Lung (tissue), 12 donors: ENCODE data around the gene CAMK2D. TPM values are rescaled to one million over a fixed set of nuclear protein-coding genes. Genes with fewer than 3 reads are reported as not detected.

ENCODE experiments used
- ATAC-seq: fragments of 200-7000 bp; cut with Tn5 transposase; one replicate; pipeline ENCODE4 v1.9.1; 2020; ENCODE audit warnings: moderate number of reproducible peaks; ENCODE audit not compliant: insufficient read depth, low FRiP score
- DNase-seq, 3 donors: peaks; one replicate each; pipeline ENCODE4 v3.0.0-alpha.2; 2013 to 2017
- H3K27ac ChIP-seq, 2 donors: one replicate each; pipeline ENCODE4 v1.5.1; 2013; ENCODE audit warnings: mild to moderate bottlenecking in 2 of 2, moderate library complexity in 2 of 2, control low read depth in 1 of 2, inconsistent platforms in 1 of 2, low read depth in 1 of 2, low read length in 1 of 2
- H3K27me3 ChIP-seq, 3 donors: one replicate each; pipeline ENCODE4 v1.5.1; 2013; ENCODE audit warnings: low read length in 2 of 3; ENCODE audit not compliant: control insufficient read depth in 3 of 3, insufficient read depth in 3 of 3
- H3K36me3 ChIP-seq, 4 donors: one replicate each; pipeline ENCODE4 v1.5.1; 2013; ENCODE audit warnings: low read length in 4 of 4, mild to moderate bottlenecking in 1 of 4, moderate library complexity in 1 of 4; ENCODE audit not compliant: control insufficient read depth in 4 of 4, insufficient read depth in 4 of 4
- H3K4me1 ChIP-seq, 5 donors: one replicate each; pipeline ENCODE4 v1.5.1; 2013; ENCODE audit warnings: low read length in 5 of 5, mild to moderate bottlenecking in 2 of 5, moderate library complexity in 1 of 5; ENCODE audit not compliant: control insufficient read depth in 5 of 5, insufficient read depth in 5 of 5
- H3K4me3 ChIP-seq: one replicate; pipeline ENCODE4 v1.5.1; 2013; ENCODE audit warnings: mild to moderate bottlenecking, control low read depth, moderate library complexity
- H3K9ac ChIP-seq, 2 donors: one replicate each; pipeline ENCODE4 v1.5.1; 2013; ENCODE audit warnings: low read length in 2 of 2, control low read depth in 1 of 2; ENCODE audit not compliant: insufficient read depth in 1 of 2
- H3K9me3 ChIP-seq, 4 donors: one replicate each; pipeline ENCODE4 v1.5.1; 2013; ENCODE audit warnings: low read length in 3 of 4, mild to moderate bottlenecking in 1 of 4, moderate library complexity in 1 of 4; ENCODE audit not compliant: control insufficient read depth in 4 of 4, insufficient read depth in 3 of 4
- WGBS, 2 donors: extraction: QIAGEN DNeasy Blood & Tissue Kit; methylation state at CpG; one replicate each; pipeline ENCODE4 v1.1.7; 2013; 5-methylcytosine and 5-hydroxymethylcytosine counted together
- polyA plus RNA-seq, 2 donors: library from polyadenylated mRNA; stranded (reverse); fragments of 200-250 nt; gene quantifications; one replicate each; pipeline ENCODE4 v1.2.1, GENCODE V29; 2013
- total RNA-seq, 2 donors: library from RNA; depleted of rRNA in 1 of 2; stranded (reverse); fragments of >200 nt in 1 of 2; gene quantifications; one replicate each; pipeline ENCODE4 v1.2.1, GENCODE V29; 2014 to 2021
- TF ChIP-seq, protein P1 (sequence below): IDR thresholded peaks from 2 replicates; pipeline ENCODE4 v1.5.1; 2012; ENCODE audit warnings: mild to moderate bottlenecking; ENCODE audit errors: control extremely low read depth, extremely low read depth
- donor health status: control.
- donor health status: control.
- donor health status: Bipolar disorder and iron deficiency.
- donor health status: healthy.
- donor health status: DM: yes; HTN: yes; CAD: no.

Gene CAMK2D
- total and polyA plus RNA-seq, 4 donors, result 11.9 to 98.2 (median 36.6) TPM

DNA sequence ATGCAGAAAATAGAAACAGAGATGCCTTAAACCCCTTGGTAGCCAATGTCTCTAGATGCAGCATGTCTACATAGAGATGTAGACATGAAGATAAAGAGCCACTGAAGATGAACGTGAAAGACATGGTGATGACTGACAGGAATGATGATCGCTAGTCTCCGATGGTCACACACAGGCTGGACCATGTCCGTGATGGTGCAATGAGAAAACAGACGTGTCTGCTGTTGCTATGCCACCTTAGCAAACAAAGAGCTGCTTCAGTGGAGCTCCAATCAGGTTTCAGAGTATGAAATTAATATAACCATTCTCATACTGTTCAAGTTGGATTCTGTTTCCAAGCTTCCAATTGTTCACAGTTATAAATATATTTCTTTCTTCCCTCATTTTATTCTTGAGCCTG is 256.5 kb downstream of the CAMK2D start:
- 94 to 95% methylated on average over 5 of the region's 5 CpGs for WGBS, 2 donors

DNA sequence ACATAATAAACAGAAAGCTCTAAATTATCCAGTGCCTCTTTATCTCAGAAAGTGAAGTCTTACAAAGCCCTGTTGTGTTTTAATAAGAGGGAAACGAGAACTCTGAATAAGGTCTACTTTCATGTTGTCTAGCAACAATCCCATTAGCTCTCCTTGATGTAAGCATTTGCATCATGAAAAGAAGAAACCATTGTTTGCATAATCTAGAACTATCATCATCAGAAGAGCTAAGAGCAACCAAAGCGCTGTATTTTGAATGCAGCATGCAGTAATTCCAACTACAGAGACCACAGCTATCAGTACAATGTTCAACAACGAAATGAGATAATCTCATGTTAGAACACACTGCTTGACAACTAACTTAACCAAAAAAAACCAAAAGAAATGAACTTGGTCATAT is 257.1 kb downstream of the CAMK2D start:
- DNase-seq, result no peak
- Histone ChIP-seq H3K27me3 (no peaks in the 10 kb centered on the region), H3K27ac (no peak overlapping the region), H3K4me1 (peaks cover 0 to 5% (median 0%) of the 10 kb centered on the region in 5 donors), H3K9ac (no peak overlapping the region), H3K4me3 (no peak overlapping the region), H3K36me3 (peaks cover 0 to 16% (median 7%) of the 10 kb centered on the region in 4 donors), H3K9me3 (no peaks in the 10 kb centered on the region)
- ATAC-seq, result no peak
- TF ChIP-seq, protein P1, sequence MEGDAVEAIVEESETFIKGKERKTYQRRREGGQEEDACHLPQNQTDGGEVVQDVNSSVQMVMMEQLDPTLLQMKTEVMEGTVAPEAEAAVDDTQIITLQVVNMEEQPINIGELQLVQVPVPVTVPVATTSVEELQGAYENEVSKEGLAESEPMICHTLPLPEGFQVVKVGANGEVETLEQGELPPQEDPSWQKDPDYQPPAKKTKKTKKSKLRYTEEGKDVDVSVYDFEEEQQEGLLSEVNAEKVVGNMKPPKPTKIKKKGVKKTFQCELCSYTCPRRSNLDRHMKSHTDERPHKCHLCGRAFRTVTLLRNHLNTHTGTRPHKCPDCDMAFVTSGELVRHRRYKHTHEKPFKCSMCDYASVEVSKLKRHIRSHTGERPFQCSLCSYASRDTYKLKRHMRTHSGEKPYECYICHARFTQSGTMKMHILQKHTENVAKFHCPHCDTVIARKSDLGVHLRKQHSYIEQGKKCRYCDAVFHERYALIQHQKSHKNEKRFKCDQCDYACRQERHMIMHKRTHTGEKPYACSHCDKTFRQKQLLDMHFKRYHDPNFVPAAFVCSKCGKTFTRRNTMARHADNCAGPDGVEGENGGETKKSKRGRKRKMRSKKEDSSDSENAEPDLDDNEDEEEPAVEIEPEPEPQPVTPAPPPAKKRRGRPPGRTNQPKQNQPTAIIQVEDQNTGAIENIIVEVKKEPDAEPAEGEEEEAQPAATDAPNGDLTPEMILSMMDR, result no peak
- WGBS, 2 donors, result 93 to 94% methylated on average over 3 of the region's 3 CpGs

More for the DNA sequence above, 256.5 kb downstream of the CAMK2D start:
- TF ChIP-seq, protein P1, result no peak
- Histone ChIP-seq H3K4me3 (no peak overlapping the region), H3K27ac (no peak overlapping the region), H3K9me3 (no peaks in the 10 kb centered on the region), H3K9ac (no peak overlapping the region), H3K27me3 (no peaks in the 10 kb centered on the region), H3K36me3 (peaks cover 0 to 13% (median 10%) of the 10 kb centered on the region in 4 donors), H3K4me1 (peaks cover 0 to 5% (median 0%) of the 10 kb centered on the region in 5 donors)
- DNase-seq (no peak), ATAC-seq (no peak)

DNA sequence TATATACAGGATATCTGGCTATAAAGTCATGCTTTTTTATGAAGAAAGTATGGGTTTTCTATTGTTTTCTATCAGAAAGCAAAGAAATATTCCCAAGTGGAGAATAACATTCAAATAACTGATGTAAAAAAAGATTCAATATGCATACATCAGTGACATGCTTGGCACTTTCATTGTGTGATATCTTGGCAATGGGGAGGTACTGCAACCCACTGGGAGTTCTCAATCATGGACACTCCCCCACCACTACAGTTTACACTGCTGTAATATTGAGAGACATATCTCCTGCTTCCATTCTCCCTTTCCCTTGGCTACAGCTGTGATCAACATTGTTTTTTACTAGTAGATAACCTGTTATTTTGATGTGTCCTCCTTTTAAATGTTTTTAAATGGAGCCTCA is 257.8 kb downstream of the CAMK2D start:
- Histone ChIP-seq H3K9ac (no peak overlapping the region), H3K4me3 (no peak overlapping the region), H3K9me3 (no peaks in the 10 kb centered on the region), H3K36me3 (peaks cover 0 to 16% (median 7%) of the 10 kb centered on the region in 4 donors), H3K27me3 (no peaks in the 10 kb centered on the region), H3K4me1 (peaks cover 0 to 5% (median 0%) of the 10 kb centered on the region in 5 donors), H3K27ac (no peak overlapping the region)
- TF ChIP-seq, protein P1, result no peak
- ATAC-seq (no peak), DNase-seq (no peak)

DNA sequence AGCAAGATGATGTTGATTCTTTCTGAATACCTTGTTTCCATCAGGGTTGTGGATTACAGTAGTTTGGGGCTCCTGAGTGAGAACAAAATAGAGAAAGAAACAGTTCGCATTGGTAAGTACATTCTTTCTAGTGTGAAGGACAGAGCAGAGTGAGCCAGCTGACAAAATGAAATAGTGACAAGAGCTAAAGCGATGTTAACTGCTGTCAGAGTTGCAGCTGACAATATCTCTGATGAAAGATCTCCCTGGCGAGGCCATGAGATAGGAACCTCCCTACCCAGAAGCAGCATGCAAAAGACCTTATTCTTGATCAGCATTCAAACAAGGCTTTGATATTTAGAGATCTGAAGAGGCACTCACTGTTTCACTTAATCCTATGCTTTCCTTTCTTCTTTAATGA is 258.6 kb downstream of the CAMK2D start:
- WGBS, 2 donors, result 94 to 95% methylated on average over 3 of the region's 3 CpGs
- TF ChIP-seq, protein P1, result no peak
- Histone ChIP-seq H3K36me3 (peaks cover 0 to 17% (median 7%) of the 10 kb centered on the region in 4 donors), H3K4me1 (peaks cover 0 to 5% (median 0%) of the 10 kb centered on the region in 5 donors), H3K9me3 (no peaks in the 10 kb centered on the region), H3K27me3 (no peaks in the 10 kb centered on the region), H3K27ac (peak overlapping the region in 1 of 2 donors; percentile 72), H3K9ac (no peak overlapping the region), H3K4me3 (no peak overlapping the region)
- no peak for DNase-seq
- ATAC-seq, result no peak
